NCI-H2029 treated with DMSO at 0.1 percent for 48 hours (cell line): ENCODE data around the gene FURIN.
A peak's percentile ranks its signal among the peaks of the same experiment; 100 is the strongest.
"Not testable (repeated sequence)": the region's sequence is repeated elsewhere in the genome, so short reads cannot be mapped to it uniquely, and the experiment has no call there.

Experiments used
- DNase-seq: peaks from one replicate; lab custom pipeline; 2025; lab: John Stamatoyannopoulos, UW

FURIN gene

DNA sequence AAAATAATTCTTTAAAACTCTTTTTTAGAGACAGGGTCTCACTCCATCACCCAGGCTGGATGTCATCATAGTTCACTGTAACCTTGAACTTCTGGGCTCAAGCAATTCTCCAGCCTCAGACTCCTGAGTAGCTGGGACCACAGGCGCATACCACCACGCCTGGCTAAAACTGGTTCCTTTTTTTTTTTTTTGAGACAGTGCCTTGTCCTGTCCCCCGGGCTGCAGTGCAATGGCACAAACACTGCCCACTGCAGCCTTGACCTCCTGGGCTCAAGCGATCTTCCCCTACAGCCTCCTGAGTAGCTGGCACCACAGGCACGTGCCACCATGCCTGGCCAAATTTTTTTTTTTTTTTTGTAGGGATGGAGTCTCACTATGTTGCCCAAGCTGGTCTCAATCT, 23.7 kb upstream of the FURIN start:
- no peak for DNase-seq

DNA sequence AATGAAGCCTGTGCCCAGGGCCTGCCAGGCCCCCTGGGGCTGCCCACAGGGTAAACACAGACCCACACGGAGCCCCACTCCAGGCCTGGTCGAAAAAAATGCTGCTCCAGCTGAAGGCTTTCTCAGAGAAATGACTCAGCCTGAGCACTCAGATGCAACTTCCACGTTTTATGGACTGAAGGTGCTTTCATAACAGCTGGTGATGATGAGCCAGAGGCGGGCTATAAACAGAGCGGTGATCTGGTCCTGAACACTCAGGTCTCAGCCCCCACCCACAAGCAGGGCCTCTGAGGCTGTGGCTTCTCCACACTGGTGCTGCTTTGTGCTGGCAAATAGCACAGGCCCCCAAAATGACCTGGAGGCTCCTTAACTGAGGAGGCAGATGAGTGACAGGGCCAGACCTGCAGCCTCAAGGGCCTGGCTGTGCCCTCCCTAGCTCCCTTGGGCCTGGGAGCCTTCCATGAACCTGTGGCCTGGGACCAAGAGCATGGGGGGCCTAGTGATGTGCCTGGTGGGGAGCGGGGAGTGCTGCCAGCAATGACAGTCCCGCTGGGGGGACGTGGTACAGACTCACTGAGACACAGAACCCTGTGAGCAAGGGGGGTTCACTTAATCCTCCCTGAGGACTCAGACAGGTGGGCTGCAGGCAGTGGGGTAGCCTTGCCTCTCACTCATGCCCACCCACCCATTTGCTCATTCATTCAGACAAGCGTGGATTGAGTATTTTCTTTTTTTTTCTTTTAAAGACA, 23.0 kb upstream of the FURIN start:
- DNase-seq = no peak

DNA sequence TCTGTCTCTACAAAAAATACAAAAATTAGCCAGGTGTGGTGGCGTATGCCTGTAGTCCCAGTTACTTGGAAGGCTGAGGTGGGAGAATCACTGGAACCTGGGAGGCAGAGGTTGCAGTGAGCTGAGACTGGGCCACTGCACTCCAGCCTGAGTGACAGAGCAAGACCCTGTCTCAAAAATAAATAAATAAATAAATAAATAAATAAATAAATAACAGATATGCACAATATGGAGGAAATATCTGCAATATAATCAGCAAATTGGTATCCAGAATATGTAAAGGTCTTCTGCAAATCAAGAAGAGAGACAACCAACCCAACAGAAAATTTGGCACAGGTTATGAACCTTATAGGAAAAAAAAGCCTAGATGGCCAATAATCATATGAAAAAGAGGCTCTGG, 19.0 kb upstream of the FURIN start:
- not testable (repeated sequence) for DNase-seq

DNA sequence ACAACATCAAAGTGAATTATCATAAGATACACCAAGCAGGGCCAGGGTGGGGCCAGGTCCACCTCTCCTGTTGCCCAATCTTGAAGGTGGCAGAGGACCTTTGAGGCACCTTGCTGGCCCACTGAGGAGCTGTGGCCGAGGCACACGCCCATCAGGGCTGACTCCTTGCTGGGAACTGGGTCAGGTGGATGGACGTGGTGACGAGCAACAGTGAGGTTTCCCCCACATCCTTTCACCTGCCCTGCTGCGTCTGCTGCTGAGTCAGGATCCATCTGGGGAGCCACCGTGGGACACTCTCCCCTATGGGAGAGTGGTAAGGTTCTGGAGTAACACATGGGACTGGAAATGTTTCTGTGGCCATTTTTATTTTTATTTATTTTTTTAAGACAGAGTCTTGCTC, 17.3 kb upstream of the FURIN start:
- no peak for DNase-seq

DNA sequence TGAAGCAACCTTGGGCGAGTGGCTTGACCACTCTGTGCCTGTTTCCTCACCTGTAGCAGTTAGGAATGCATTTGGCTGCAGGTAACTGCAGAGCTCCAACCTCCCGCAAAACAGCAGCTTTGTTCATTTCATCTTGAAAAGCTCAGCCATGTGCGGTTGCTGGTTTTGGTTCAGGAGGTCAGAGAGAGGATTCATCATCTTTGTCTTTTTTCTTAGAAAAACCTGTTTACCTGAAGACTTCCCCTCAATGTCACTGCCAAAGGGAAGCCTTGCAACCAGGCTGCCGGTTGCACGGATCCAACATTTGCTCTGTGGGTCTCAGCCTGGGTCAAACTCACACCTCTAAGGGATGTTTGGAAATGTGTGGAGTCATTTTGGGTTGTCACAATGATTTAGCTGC, 16.4 kb upstream of the FURIN start:
- DNase-seq = no peak

DNA sequence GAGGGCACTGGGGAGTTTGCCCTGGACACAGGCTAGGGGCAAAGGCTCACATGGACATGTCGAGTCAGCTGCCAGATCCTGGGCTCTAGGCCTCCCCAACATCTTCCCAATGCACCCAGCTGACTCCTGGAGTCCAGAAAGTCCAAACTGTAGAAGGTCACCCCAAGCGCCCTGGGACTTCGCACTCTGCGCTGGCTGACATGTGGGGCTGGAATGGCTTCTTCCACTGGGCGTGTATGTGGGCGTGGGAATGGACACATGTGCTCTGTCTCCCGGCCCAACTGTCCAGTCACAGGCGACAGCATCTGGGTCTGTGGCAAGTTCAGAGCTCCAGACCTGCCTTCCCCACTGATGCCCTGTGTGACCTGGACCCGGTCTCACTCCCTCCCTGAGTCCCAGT, 13.2 kb upstream of the FURIN start:
- no peak for DNase-seq

DNA sequence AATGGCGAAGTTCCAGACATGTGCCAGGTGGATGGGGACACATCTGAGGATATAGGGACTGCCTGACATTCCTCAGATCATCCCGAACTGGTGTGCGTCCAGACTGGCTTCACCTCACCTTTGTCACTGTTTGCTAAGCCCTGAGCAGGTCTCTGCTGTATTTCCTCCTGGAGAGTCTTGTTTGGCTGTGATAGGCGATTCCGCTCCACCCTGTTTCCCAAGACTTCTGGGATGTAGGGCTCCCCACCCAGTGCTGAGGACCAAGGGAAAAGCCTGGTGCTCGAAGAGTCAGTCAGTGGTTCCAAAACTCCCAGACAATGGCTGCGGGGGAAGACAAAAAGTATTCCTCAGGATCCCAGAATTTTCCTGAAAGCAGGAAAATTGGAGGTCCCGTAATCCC, 11.1 kb upstream of the FURIN start:
- no peak for DNase-seq

DNA sequence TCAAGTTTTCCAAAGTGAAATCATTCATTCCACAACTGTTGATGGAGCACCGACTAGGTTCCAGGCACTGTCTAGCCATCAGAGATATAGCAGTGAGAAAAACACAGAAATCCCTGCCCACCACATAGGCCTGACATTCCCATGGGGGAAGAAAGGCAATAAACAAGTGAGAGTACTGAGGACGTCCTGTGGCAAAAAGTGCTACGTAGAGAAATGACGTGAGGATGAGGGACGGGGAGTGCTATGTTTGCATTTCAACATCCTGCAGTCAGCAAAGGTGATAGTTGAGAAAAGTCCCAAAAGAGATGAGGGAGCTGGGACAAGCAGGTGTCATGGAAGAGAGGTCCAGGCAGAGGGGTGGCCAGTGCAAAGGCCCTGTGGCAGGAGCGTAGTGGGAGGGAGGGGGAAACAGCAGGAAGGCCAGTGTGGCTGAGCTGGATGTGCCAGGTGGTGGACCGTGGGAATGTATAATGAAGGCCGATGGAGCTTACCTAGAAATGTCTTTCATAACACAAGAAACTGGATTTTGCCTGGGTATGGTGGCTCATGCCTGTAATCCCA, 10.4 kb upstream of the FURIN start:
- DNase-seq = no peak

DNA sequence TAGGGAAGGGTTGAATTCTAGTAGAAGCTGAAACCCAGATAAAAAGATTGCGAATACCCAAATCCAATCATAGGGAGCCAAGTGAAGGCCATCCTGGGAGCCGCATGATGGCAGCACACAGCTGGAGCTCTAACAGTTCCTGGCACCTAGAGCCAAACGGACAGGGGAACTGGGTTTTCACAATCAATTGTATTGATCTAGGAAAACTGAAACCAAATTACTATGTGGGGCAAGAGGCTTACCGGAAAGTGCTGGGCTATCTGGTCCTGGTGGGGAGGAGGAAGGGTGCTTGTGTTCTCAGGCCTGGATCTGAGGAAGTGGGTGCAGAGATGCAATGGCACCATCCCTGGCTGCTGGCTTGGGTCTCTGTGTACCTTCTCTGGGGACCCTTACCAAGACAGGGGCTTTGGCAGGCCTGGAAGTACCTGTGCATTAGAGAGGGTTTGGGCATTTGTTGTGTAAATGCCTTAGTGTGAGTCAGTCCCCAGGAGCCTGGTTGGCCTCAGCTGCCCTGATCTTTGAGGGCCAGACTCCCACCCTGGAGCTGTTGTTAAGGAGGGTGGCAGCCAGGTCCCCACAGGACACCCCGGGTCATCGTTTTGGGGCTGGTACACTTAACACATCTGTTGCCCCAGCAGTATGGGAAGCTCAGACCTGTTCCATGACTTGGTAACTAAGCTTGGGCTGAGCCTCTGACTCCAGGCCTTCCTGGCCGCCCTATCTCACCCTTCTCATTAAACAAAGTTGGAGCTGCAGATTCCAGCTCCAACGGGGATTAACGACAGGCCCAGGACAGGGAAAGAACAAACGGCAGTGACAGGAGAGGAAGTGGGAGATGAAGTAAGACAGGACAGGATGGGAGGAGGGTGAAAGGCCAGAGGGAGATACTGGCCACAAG, 8.9 kb upstream of the FURIN start:
- no peak for DNase-seq

DNA sequence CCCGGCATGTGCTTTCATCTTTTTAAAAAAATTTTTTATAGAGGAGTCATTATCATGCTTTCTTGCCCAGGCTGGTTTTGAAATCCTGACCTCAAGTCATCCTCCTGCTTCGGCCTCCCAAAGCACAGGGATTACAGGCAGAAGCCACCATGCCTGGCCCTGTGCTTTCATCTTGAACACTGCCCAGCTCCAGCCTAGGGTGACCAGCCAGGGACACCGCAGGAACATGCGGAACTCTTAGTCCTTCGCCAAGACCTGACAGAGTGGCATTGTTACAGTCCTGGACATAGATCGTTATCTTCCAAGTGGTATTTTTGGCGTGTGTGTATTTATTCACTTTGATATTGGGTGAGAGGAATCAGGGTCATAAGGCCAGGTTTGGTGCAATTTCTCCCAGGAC, 7.9 kb upstream of the FURIN start:
- no peak for DNase-seq

DNA sequence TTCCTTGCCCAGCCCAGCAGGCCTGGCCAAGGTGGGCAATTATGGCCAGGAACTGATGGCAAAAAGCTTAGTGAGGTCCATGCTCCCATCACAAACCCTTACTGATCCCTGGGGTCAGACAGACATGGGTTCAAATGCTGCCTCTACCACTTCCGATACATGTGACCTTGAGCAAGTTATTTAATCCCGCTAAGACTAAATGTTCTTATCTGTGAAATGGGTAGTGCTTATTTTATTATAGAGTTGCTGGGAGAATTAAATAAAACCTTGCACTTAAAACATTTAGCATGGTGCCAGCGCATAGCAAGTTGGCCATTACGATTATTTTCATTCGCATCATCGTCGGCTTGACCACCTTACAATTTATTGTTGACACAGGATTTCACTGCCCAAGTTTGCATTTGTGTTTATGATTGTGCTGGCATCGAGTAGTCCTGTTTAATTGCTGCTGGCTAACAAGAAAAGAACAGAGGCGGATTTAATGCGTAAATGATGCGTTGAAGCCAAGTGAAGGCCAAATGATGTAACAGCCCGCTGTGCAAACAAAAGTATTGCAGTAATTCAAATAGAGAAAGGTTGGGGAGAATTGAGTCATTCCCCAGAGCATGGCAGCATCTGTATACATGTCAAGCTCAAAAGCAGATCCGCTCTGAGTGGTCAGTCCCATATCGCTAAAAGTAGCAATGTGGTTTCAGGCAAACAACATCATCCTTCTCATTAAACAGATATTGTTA, 7.3 kb upstream of the FURIN start:
- peak; percentile 40 for DNase-seq

DNA sequence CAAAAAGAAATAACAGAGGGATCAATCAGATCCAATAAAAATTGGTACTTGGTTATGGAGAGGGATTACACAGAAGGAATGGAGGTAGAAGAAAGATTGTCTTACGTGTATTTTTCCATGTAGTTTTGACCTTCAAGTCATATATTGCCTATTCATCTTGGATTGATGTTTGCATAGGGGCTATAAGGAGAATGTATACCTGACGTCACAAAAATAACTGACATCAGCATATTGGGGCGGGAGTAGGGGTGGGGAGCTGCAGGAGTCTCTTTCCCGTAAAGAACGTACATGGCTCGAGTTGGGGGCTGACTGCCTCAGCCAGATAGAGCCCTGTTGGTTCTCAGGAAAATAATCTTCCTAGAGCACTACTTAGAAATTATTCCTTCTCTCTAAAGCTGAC, 5.9 kb upstream of the FURIN start:
- no peak for DNase-seq

DNA sequence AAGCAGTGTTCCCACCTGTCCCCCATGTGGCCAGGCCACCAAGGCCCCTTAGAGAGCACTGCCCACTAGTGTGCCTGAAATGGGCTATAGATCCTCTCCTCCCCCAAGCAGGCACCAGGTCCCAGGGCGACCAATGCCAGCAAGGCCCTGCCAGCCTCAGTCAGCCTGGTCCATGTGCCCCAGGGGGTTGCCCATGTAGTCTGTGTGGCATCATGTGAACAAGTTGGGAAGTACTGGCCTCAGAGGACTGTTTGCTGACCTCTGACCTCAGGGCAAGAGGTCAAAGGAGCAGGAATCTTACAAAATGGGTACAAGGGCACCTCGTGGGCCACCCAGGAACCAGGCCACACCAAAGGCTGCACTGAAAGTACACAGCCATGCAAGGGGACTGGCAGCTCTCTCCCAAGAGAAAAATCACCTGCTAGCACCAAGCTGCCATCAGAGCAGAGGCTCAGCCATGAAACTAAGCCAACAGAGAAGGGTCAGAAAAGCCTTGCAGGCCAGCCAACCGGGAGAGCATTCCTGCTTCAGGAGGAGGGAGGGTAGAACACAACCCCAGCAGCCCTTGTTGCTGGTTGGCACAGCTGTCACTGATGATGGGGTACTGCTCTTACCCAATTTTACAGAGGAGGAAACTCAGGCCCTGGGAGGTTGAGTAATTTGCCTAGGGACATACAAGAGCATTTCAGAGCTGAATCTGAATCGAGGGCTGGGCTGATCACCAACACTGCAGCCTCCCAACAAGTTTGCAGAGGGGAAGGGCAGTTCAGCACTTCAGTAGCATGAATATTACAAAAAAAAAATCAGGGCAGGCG, 5.2 kb upstream of the FURIN start:
- no peak for DNase-seq

DNA sequence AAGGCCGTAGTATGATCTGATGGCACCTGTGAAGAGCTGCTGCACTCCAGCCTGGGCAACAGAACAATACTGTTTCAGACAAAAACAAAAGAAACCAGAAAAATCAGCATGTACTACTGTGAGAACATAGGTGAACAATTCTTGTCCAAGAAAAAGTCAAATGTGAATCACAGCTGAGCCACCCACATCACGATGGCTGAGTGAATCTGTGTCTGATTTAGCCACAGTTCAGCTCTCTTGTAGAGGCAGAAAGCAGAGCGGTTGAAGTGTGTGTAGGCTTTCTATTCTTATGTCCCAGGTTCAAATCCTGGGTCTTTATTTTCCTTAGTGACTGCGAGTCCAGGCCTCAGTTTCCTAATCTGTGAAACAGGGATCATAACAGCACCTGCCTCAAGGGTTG, 4.4 kb upstream of the FURIN start:
- DNase-seq = no peak

DNA sequence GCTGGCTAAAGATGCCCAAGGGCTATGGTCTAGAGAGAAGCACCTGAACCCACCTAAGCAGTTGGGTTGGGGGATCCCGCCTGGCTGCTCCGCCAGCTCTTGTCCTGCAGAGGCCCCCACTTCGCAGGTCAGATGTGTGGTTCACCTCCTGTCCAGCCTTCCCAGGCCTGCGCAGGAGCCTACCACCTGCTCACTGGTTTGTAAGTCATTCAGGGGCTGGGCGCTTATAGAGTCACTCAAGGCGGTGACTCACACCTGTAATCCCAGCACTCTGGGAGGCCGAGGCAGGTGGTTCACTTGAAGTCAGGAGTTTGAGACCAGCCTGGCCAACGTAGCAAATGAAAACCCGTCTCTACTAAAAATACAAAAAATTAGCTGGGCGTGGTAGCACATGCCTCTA, 3.9 kb upstream of the FURIN start:
- no peak for DNase-seq

DNA sequence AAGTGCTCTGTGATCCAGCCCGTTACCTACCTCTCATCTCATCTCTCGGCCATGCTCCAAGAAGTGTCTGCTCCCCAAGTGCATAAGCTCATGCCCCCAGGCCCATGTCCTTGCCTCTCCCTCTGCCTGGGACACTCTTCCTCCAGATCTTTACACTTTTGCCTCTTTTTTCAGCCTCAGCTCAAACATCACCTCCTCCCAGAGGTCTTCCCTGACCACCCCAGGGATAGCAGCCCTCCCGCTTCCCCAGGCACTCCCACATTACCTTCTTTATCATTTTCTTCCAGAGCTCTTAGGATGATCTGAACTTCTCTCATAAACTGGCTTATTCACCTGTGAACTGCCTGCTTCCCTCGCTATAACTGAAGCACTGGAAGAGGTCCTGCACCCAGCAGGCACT, 2.7 kb upstream of the FURIN start:
- DNase-seq = no peak

DNA sequence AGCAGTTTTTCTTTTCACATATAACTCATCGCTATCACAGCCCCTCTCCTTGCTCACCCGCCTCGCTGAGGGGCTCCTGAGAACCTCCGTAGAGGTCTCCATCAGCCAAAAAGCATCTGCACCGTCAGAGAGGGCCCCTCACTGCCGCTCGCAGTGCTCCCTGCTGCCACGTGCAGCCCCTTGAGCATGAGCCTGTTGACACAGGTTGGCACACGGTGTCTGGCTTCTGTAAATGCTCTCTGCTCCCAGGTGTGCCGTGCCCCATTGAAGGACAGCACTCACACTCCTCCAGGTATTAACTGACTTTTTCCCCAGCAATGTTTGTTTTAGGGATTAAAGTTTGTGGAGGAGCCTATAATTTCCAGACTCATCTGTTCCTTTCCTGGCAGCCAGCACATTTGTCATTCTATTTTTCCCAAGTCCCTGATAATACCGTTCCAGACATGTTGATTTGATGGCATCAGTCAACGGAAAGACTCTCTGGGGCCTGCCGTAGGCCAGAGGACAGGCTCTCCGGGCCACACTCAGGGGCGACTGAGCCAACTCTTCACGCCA, 2.1 kb upstream of the FURIN start:
- no peak for DNase-seq

DNA sequence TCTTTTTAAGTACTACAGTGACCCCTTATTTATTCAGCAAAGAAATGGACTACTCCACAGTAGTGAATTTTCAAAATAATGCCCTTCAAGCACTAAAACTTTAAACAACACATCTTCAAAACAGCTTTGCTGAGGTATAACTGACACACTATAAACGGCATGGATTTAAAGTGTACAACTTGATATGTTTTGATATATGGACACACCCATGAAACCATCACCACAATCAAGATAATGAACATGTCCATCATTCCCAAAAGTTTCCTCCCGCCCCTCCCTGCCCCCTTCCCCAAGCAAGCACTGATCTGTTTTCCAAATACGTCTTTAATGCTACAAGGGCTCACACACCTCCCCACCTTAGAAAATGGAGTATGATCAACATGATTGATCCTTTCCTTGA, 1.6 kb upstream of the FURIN start:
- no peak for DNase-seq

DNA sequence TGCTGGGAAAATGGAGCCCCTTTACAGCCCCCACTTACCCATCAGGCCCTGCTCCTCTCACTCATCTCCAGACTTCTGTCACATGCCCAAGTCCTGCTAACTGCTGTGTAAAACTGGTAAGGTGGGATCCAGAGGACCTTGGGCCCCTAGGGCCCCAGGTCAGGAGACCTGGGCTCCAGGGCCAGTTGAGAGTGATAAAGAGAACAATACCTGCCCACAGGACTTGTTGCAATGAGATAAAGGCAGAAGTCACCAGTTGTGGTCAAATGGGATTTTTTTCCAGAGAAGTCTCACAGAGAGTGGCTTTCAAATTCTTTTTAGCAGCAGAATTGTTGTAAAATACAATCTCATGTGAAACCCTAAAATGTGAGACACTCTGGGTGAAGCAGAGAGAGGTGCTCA, 753 bp downstream of the FURIN start:
- no peak for DNase-seq

DNA sequence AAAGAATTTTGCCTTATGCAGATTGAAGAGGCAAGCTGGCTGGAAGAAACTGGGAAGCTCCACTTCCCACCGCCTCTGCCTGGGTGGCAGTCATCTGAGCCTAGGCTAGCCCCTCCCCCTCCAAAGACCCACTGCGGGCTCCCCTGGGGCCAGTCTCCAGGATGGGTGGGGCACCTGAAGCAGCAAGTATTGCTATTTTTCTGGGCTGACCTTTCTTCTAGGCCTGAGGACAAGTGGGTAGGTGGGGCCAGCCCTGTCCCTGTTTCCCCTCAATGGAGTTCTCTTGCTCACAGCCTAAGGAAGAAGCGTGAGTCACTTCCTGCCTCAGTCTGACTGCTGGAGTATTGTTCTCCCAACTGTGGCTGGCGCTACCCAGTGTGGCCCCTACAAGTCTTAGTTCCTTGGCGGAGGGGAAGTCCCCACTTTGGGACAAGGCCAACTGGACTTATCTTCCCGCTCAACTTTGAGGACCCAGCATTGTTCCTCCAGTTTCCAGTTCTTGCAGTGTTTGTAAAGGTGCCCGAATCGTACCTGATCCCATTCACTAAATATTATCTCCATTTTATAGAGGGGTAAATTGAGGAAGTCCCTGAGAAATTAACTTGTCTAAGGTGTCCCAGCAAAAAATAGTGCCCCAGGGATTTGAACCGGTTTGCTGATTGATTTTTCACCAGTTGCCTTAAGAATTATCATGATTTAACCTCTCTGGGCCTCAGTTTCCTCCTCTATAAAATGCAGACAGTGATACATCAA, 1.4 kb downstream of the FURIN start:
- peak; percentile 33 for DNase-seq
